GM21528 (cell line): ENCODE measurements around the gene KPNA4.
"Not testable (repeated sequence)": the region's sequence is repeated elsewhere in the genome, so short reads cannot be mapped to it uniquely, and the experiment has no call there.

Experiments used
- ATAC-seq: cut with Tn5 transposase; IDR thresholded peaks from one replicate; pipeline ENCODE4 v1.9.1; 2021; ENCODE audit warnings: mild to moderate bottlenecking, moderate library complexity; ENCODE audit not compliant: unreplicated experiment, low FRiP score

The KPNA4 gene, protein sequence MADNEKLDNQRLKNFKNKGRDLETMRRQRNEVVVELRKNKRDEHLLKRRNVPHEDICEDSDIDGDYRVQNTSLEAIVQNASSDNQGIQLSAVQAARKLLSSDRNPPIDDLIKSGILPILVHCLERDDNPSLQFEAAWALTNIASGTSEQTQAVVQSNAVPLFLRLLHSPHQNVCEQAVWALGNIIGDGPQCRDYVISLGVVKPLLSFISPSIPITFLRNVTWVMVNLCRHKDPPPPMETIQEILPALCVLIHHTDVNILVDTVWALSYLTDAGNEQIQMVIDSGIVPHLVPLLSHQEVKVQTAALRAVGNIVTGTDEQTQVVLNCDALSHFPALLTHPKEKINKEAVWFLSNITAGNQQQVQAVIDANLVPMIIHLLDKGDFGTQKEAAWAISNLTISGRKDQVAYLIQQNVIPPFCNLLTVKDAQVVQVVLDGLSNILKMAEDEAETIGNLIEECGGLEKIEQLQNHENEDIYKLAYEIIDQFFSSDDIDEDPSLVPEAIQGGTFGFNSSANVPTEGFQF

DNA sequence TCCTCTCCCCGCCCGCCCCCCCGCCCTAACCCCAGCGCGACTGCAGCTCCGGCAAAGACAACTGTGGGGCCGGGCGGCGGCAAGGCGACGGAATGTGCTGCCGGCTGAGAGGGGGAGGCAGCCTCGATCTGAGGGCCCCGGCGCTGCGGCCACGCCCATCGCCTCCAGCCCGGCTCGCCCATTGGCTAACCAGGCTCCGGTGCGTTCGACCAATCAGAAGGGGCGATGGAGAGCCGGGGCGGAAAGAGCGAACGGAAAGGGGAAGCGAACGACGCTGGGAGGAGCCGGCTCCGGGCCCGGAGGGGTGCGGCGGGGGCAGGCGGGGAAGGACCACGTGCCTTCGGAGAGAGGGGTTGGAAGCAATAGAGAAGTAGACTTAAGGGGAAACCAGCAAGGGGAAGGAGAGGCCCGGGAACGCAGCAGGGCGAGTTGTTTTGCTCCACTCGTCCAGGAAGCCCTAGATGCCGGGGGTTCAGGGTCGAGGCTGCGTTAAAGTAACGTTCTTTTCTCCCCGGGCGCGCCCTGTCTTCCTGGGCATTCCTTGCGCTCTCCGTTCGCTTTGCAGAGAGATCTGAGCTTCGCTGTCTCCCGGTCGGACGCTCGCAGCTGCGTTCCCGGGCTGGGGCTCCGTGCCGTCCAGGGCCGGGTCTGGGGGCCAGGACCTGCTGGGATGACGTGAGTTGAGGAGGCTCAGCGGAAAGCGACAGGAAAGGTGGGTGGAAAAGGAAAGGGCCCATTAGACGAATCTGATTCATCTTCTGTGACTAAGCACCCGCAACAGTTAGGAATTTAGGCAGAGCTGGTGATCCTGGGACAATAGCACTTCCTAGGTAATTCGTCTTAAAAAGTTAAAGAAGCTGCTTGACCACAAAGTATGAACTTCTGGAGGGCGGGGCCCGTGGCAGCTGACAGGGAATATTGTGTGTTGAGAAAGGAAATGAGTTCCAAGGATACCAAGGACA lies at the start of gene KPNA4:
Gene KPNA4, minus strand, starts transcription at position 130 of the 962 bp plus-strand sequence. CDS start 289 bp downstream, outside the sequence.
- peak; percentile 93 for ATAC-seq

DNA sequence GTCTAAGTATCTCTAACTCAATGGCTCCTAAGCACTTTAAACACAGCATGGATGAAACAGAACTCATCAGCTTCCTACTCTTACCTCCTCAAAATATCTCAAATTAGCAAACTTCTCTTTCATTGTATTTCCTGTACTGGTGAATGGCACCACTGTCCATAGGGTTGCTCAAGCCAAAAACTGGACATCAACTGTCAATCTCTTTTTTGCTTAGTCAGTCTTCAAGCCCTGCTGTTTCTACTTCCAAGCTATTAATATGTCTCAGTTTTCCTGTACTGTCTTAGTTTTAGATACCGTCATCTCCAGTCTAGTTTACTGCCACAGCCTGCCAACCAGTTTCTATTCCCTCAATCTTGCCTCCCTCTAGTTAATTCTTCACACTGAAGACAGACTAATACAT lies 48.3 kb upstream of the KPNA4 start:
- ATAC-seq: no peak

DNA sequence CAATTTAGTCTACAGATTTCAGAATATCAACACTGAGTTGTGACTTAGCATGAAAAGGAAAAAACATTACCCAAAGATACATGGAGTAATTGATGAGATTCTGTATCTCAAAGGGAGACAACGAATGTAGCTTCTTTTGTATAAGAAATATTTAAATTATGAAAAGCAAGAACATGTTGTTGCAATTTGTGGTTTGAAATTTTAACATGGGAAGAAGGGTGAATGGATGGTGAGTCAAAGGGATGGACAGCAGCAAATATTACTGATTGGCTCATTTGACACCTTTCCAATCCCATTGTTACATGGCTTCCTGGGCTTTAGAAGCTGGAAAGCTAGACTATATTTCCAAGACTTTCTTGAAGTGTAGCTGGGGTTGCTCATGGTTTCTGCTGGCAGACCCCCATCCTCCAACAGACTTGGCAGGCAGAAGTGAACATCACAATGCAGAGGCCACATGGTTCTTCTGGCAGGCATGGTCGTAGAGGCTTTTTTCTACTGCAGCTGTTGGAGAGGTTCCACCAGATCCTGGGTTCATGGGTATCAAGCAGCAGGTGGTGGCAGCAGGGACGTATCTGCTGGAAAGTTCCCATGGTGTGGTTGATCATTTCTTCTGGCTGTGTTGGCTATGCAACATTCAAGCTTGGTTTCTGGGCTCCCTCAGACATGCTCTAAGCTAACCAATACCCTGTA lies 47.2 kb upstream of the KPNA4 start:
- ATAC-seq: no peak

DNA sequence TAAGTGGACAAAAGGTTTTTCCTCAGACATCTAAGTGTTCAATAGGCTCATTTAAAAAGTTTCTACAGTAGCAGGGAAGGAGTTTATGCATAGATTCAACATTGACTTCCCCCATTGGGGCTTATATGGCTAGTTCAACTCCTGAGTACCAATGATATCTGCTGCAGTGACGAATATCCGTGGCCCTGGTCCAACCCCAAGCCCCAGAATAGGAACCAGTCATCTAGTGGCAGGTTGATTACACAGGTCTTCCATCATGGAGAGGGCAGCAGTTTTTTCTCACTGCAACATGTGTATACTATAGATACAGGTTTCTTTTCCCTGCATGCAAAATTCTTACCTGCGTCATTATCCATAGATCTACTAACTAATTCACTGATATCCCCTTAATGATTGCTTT lies 45.8 kb upstream of the KPNA4 start:
- ATAC-seq: no peak

DNA sequence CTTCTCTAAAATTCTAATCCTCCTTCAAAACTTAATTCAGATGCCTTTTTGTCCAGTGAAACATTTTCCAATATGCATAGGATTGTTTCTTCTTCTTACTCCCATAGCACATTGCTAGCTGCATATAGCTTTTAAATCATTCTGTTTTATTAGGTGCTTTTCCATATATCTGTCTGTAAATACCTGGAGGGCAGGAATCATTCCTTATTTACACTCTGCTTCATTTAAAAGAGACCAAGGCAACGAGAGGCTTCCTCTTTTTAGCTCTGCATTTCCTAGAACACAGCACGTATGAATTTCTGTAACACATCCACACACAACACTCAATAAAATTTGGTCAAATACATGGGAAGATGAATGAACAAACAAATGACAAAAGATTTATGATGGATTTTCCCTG lies 43.5 kb upstream of the KPNA4 start:
- no peak for ATAC-seq

DNA sequence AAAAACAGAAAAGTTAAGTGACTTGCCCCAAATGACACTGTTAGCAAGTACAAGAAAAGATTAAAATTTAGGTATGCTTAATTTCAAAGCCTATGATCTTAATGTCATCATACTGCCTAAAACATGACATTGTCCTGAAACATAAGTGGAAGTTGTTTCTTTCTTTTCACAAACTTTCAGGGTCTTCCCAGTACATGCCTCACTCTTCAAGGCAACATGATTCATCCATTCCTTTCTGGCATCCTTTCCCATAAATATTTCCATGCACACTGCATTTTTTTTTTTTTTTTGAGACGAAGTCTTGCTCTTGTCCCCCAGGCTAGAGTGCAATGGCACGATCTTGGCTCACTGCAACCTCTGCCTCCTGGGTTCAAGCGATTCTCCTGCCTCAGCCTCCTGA lies 42.5 kb upstream of the KPNA4 start:
- no peak for ATAC-seq

DNA sequence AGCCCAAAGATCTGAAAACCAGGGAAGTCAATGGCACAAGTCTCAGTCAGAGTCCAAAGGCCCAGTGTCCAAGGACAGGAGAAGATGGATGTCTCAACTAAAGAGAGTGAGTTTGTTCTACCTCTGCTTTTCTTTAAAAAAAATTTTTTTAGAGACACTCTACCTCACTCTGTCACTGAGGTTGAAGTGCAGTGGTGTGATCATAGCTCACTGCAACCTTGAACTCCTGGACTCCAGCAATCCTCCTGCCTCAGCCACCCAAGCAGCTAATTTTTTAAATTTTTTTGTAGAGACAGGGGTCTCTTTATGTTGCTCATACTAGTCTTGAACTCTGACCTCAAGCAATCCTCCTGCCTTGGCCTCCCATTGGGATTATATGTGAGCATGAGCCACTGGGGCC lies 39.9 kb upstream of the KPNA4 start:
- ATAC-seq: no peak

DNA sequence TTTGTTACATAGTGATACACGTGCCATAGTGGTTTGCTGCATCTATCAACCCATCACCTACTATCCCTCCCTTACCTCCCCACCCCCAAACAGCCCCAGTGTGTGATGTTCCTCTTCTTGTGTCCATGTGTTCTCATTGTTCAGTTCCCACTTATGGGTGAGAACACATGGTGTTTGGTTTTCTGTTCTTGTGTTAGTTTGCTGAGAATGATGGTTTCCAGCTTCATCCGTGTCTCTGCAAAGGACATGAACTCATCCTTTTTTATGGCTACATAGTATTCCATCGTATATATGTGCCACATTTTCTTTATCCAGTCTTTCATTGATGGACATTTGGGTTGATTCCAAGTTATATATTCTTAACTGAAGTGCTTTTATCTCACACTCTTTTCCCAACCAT lies 38.5 kb upstream of the KPNA4 start:
- ATAC-seq: not testable (repeated sequence)

DNA sequence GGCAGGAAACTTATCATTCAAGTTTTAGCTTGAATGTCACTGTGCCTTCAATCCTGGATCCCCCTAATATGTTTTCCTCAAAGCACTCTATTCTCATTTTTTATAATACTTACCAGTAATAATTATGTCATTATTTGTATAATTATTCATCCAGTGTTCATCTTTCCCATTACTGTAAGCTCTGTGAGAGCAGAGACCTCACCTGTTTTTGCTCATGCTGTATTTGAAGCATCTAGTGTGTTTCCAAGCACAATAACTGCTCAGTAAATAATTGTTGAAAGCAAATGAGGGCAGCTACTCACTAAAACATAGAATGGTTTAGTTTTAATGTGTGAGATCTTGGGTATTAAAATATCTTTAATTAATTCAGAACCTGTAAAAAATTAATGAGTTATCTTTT lies 36.9 kb upstream of the KPNA4 start:
- ATAC-seq: no peak

DNA sequence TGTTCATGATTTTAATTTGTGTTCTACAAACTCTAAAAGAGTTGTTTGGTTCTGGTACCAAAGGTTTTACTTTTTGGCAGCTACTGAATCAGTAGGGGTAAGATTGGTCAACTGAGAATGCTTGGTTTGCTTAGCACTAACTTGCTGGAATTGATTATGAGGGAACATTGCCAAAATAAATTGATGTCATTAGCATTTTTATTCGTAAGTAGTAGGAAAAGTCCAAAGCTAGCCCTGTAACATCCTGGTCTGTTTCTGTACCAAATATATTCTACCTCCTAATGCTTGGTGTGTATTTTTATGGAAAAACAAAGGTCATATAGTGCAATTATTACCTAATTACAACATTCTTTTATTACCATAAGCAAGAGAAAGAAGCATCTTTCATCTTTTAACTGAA lies 35.9 kb upstream of the KPNA4 start:
- no peak for ATAC-seq

DNA sequence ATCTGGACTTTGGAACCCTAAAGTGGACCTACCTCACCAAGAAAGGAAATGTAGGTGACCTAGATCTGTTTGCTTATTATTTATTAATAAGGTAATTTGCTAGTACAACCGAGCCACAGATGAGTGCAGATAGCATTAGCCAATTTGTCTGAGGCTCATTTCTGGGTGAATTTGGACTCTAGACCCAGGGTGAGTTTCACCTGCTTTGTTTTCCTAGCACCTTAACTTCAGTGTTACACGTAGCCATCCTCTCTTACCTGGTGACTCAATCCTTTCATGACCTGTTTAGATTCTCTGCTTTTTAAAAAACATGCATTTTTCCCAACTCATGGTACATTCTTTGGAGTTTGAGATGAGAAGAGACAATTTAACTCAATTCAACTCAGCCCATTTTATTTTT lies 33.5 kb upstream of the KPNA4 start:
- no peak for ATAC-seq

DNA sequence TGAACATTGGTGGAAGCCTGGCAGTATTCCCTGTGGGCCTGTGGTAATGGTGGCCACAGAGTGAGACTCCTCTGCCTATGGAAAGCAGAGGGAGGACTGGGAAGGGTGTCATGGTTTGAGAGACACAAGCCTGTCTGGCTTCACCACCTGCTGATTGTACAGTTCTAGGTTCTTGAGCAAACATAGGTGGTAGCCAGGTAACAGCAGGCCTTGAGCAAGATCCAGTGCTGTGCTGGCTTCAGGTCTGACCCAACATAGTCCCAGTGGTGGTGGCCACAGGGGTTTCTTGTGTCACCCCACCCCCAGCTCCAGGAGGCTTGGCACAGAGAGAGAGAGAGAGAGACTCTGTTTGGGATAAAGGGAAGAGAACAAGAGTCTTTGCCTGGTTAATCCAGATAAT lies 22.7 kb upstream of the KPNA4 start:
- no peak for ATAC-seq

DNA sequence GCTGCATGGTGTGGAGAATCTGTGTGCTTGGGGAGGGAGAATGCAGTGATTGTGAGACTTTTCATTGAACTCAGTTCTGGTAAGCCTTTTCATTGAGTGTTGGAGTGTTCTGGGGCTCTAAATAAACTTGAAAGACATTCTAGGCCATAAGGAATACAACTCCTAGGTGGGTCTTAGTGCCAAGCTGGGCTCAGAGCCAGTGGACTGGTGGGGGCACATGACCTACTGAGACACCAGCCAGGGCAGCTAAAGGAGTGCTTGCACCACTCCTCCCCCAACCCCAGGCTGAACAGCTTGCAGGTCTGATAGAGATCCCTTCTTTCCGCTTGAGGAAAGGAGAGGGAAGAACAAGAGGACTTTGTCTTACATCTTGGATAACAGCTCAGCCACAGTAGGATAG lies 21.7 kb upstream of the KPNA4 start:
- no peak for ATAC-seq

DNA sequence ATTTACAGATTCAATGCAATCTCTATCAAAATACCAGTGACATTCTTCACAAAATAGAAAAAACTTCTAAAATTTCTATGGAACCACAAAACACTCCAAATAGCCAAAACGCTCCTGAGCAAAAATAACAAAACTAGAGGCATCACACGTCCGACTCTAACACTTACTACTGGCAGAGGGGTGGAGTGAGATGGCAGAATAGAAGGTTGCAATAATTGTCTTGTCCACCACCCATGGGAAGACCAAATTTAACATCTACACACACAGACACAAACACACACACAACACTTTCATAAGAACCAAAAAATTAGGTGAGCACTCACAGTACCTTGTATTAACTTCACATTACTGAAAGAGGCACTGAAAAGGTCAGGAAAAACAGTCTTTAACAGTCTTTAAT lies 21.3 kb upstream of the KPNA4 start:
- no peak for ATAC-seq

DNA sequence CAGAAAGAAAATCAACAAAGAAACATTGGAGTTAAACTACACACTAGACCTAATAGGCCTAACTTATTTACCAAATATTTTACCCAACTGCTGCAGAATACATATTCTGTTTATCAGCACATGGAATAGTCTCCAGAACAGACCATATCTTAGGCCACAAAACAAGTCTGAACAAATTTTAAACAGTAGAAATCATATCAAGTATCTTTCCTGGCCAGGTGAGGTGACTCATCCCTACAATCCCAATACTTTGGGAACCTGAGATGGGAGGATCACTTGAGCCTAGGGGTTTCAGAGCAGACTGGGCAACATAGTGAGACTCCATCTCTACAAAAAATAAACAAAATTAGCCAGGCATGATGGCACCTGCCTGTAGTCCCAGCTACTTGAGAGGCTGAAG lies 18.1 kb upstream of the KPNA4 start:
- no peak for ATAC-seq

DNA sequence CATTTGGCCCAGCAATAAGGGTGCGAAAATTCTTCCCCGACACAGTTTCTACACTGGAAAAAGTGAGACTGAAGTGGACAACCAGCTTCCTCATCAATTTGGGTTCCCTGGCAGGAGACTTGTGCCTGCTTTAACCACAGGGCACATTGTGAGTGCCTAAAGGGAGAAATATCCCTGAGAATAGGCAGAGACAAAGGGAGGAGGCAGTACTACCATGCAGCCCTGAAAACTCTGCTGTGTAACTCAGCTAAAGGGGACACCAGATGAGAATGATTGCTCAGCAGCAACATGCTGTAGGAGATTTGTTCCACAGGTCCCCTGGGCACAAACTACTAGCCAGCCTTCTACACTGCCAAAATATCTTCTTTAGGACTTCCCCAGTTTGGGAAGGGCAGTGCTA lies 15.6 kb upstream of the KPNA4 start:
- no peak for ATAC-seq

DNA sequence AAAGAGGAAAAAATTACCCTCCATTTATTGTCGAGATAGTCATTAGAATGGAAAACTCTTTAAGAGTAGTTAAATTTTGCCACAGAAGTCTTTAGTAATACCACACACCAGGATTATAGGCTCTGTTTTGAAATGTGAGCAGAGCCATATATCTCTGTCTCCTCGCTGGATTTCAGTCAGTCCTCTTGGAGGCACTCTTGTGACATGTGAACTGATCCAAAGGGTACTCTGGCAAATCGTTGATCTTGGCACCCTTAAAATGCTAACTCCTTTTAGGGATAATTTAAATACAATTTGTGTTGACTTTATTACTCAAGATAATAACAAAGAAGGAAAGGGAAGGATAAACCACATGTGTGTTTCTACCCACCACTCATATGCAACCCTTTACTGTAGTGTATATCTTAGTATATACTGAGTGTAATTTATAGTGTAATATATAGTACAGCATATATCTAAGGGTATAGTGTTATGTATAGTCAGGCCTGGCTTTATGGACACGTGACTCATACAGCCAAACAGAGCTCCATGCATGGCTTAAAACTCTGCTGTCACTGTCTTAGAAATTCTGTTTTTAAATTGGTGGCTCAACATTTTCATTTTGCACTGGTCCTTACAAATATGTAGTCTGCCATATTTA lies 12.3 kb upstream of the KPNA4 start:
- no peak for ATAC-seq

DNA sequence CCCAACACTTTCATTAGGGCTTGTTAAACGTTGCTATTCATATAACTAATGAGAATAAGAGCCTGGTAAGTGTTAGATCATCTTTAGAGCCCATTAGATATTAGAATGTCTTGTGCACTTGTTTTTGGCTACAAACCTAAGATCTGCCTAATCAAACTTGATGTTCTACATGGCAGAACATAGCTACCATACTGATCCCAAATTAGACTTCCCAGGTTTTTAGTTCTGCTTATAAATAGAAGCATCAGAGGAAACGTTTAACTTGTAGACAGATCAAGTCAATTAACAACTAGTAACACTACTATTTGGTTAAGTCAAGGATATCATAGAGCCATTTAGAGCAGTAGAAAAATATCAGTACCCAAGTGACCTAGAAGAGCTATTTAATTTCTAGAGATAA lies 11.7 kb upstream of the KPNA4 start:
- no peak for ATAC-seq

DNA sequence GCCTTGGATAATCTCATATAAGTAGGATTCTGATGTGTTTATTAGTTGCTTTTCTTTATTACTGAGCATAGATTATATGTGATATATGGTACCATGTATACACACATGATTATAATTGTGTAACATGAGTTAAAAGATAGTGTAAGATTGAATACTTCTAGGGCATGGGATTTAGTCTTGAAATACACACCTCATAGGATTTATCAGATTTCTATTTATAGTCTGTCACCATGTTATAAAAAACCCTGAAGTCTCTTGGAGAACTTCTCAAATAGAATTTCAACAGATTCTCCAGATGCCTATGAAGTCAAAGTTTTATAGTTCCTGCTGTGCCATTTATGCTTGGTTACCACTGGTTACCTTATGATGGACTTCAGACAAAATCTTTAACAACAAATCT lies 11.2 kb upstream of the KPNA4 start:
- no peak for ATAC-seq

DNA sequence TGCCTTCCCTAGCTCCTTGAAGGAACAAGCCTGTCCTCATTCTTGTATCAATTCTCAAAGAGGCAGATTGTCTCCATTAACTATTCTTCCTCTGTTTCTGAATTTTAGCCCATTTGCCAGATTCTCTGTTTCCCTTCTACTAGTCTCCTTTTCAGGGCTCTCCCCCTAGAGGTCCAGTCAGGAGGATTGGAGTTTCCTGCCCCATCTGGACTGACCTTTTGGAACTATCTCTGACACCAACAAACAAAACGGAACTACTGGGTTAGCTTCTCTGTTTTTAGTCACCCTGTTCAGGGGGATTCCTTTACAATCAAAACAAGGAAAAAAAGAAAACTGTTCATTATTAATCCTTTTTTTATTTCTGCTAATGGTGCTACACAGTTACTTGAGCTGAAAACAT lies 10.2 kb upstream of the KPNA4 start:
- ATAC-seq: no peak
